D341Med (cell line): ENCODE measurements around the gene COA5.

ENCODE experiments used
- DNase-seq: peaks from one replicate; pipeline ENCODE4 v3.0.0; 2012; ENCODE audit warnings: low spot score

COA5 gene

DNA sequence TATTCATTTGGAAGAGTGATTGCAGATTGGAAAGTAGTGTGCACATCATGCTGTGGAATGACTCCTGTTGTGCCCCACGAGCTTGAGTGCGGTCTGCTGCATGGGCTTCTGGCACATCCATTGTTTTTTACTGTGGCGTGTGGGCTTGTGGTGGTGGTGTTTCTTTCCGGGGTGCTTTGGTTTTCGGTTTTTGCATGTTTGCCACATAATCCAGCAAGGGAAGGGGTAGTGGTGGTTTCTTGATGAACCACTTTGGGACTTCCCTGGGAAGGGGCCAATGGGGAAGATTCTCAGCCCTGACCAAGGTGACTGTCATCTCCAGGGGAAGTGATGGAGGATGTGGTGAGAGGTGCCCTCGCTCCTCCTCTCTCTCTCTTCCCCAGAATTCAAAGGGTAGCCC lies 57.0 kb downstream of the COA5 start:
- no peak for DNase-seq

DNA sequence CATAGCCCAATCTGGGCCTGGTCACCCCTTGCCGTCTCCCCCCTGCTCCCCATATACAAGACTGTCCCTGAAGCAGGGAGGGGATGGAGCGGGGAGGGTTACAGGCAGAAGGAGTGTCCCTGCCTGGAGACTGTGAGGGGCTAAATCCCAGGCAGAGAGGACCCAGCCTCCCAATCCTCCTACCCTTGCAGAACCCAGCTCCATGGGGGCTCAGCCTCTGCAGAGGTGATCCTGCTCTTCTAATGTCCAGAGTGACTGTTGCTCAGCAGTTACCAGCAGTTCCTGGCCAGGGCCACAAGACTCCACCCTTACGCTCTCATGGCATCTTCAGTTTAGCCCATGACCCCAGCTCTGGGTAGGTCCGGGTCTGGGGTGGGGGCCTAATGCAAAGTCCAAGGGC lies 58.1 kb downstream of the COA5 start:
- no peak for DNase-seq
